Measurements from ENCODE around the gene NRXN3.

The NRXN3 gene

GRCh38 chr14:78242086-78242485 is 71.9 kb downstream of the NRXN3 start:
- DNase-seq (ENCODE audit: low read depth) = no peak

GRCh38 chr14:78243187-78243586 is 73.0 kb downstream of the NRXN3 start:
- no peak for DNase-seq (ENCODE audit: low read depth)

GRCh38 chr14:78245238-78245637 is 75.1 kb downstream of the NRXN3 start:
- DNase-seq (ENCODE audit: low read depth) = no peak

GRCh38 chr14:78248501-78249090 is 78.4 kb downstream of the NRXN3 start:
- DNase-seq (ENCODE audit: low read depth) = no peak

GRCh38 chr14:78251308-78251707 is 81.1 kb downstream of the NRXN3 start:
- DNase-seq (ENCODE audit: low read depth) = no peak

GRCh38 chr14:78253986-78254385 is 83.8 kb downstream of the NRXN3 start:
- DNase-seq (ENCODE audit: low read depth) = no peak

- no peak for DNase-seq (ENCODE audit: low read depth)
Measured at GRCh38 chr14:78254911-78255461, 84.8 kb downstream of the NRXN3 start.

GRCh38 chr14:78259831-78260230 is 89.7 kb downstream of the NRXN3 start:
- no peak for DNase-seq (ENCODE audit: low read depth)

- no peak for DNase-seq (ENCODE audit: low read depth)
Measured at GRCh38 chr14:78278464-78279250, 108.5 kb downstream of the NRXN3 start.

- no peak for DNase-seq (ENCODE audit: low read depth)
Measured at GRCh38 chr14:78282437-78282836, 112.3 kb downstream of the NRXN3 start.

GRCh38 chr14:78286210-78286609 is 116.0 kb downstream of the NRXN3 start:
- DNase-seq (ENCODE audit: low read depth) = no peak

GRCh38 chr14:78292003-78292402 is 121.8 kb downstream of the NRXN3 start:
- DNase-seq (ENCODE audit: low read depth) = no peak

- DNase-seq (ENCODE audit: low read depth) = no peak
Measured at GRCh38 chr14:78297858-78298257, 127.7 kb downstream of the NRXN3 start.

GRCh38 chr14:78298298-78298697 is 128.1 kb downstream of the NRXN3 start:
- DNase-seq (ENCODE audit: low read depth) = no peak

- no peak for DNase-seq (ENCODE audit: low read depth)
Measured at GRCh38 chr14:78302841-78303240, 132.7 kb downstream of the NRXN3 start.

- DNase-seq (ENCODE audit: low read depth) = no peak
Measured at GRCh38 chr14:78307671-78308070, 137.5 kb downstream of the NRXN3 start.

GRCh38 chr14:78308079-78308478 is 137.9 kb downstream of the NRXN3 start:
- no peak for DNase-seq (ENCODE audit: low read depth)

- no peak for DNase-seq (ENCODE audit: low read depth)
Measured at GRCh38 chr14:78310272-78310671, 140.1 kb downstream of the NRXN3 start.

- DNase-seq (ENCODE audit: low read depth) = no peak
Measured at GRCh38 chr14:78313499-78313898, 143.3 kb downstream of the NRXN3 start.

GRCh38 chr14:78314484-78314883 is 144.3 kb downstream of the NRXN3 start:
- no peak for DNase-seq (ENCODE audit: low read depth)

GRCh38 chr14:78316052-78316451 is 145.9 kb downstream of the NRXN3 start:
- DNase-seq (ENCODE audit: low read depth) = no peak

- no peak for DNase-seq (ENCODE audit: low read depth)
Measured at GRCh38 chr14:78316786-78317185, 146.6 kb downstream of the NRXN3 start.

- DNase-seq (ENCODE audit: low read depth) = no peak
Measured at GRCh38 chr14:78319406-78319805, 149.2 kb downstream of the NRXN3 start.

Data from T-helper 22 cell (primary cell).